Endothelial cell of umbilical vein (primary cell): ENCODE data around the gene GTPBP4. TPM values are rescaled to one million over a fixed set of nuclear protein-coding genes. Genes with fewer than 3 reads are reported as not detected.

Experiments used
- BruUV-seq: library from RNA; stranded (reverse); fragments of 400-500 nt; replicated peaks from 2 replicates; lab custom pipeline; 2021; lab: Mats Ljungman, UMichigan
- CTCF ChIA-PET: fragments of 300-600, 350-600 bp; sonication (Branson Sonifier 250); formaldehyde crosslinking; loops from one replicate; lab custom pipeline; 2021; ENCODE audit warnings: antibody characterized with exemption, inconsistent platforms; lab: Charles Lee
- POLR2A ChIA-PET: fragments of 300-600, 350-600 bp; sonication (Branson Sonifier 250); formaldehyde crosslinking; loops from one replicate; lab custom pipeline; 2021; ENCODE audit warnings: antibody characterized with exemption, inconsistent platforms; lab: Charles Lee
- DNase-seq: peaks from one replicate; pipeline ENCODE4 v3.0.0-alpha.2; 2011; ENCODE audit warnings: low read depth, low spot score
- FAIRE-seq: peaks from 2 replicates; lab custom pipeline; 2011; peaks lifted over from hg19 to GRCh38; lab: Jason Lieb, UNC
- H2AFZ ChIP-seq: 2 replicates; pipeline ENCODE4 v1.6.0; 2012; ENCODE audit warnings: low read depth, low read length, control low read depth, inconsistent platforms
- H3K27ac ChIP-seq: 2 replicates; pipeline ENCODE4 v1.5.1; 2011; ENCODE audit warnings: low read depth, mild to moderate bottlenecking, control low read depth, low read length, moderate library complexity; ENCODE audit not compliant: insufficient read depth
- H3K27me3 ChIP-seq, 2 experiments: 2 replicates each; pipeline versions ENCODE4 v1.6.0 to v1.6.1; 2011; ENCODE audit warnings: low read length in 2 of 2, mixed read lengths in 1 of 2; ENCODE audit not compliant: control insufficient read depth in 2 of 2, insufficient read depth in 2 of 2
- H3K36me3 ChIP-seq, 2 experiments: 2 replicates in 1 of 2; 3 replicates in 1 of 2; pipeline ENCODE4 v1.5.1; 2011; ENCODE audit warnings: low read length in 2 of 2, mild to moderate bottlenecking in 1 of 2, moderate library complexity in 1 of 2; ENCODE audit not compliant: control insufficient read depth in 2 of 2, insufficient read depth in 2 of 2; ENCODE audit errors: extremely low read depth in 1 of 2
- H3K4me1 ChIP-seq: 3 replicates; pipeline ENCODE4 v1.5.1; 2011; ENCODE audit warnings: mild to moderate bottlenecking, low read length; ENCODE audit not compliant: control insufficient read depth, insufficient read depth; ENCODE audit errors: extremely low read depth
- H3K4me2 ChIP-seq: 2 replicates; pipeline ENCODE4 v1.6.1; 2011; ENCODE audit warnings: low read length, control low read depth, mixed read lengths; ENCODE audit not compliant: insufficient read depth
- H3K4me3 ChIP-seq, 3 experiments: fragments of 200-600 bp in 1 of 3; sonication (generic), shearing (Covaris generic) in 1 of 3; replicated peaks in 1 of 3; 2 replicates each; pipeline ENCODE4 v1.5.1; 2011 to 2016; ENCODE audit warnings: control low read depth in 3 of 3, low read length in 3 of 3, mild to moderate bottlenecking in 2 of 3, inconsistent platforms in 1 of 3, low read depth in 1 of 3, moderate library complexity in 1 of 3; ENCODE audit not compliant: insufficient read depth in 1 of 3
- H3K79me2 ChIP-seq: 2 replicates; pipeline ENCODE4 v1.6.0; 2012; ENCODE audit warnings: low read length, inconsistent platforms; ENCODE audit not compliant: control insufficient read depth, insufficient read depth
- H3K9ac ChIP-seq: replicated peaks from 2 replicates; pipeline ENCODE3; 2011; ENCODE audit warnings: low read length, control low read depth; ENCODE audit not compliant: insufficient read depth; ENCODE audit errors: extremely low read depth
- H3K9me1 ChIP-seq: replicated peaks from 3 replicates; pipeline ENCODE4 v1.6.0; 2011; ENCODE audit warnings: mild to moderate bottlenecking, low read length; ENCODE audit not compliant: control insufficient read depth, insufficient read depth; ENCODE audit errors: extremely low read depth
- H3K9me3 ChIP-seq: replicated peaks from 2 replicates; pipeline ENCODE4 v1.5.1; 2012; ENCODE audit warnings: low read length, inconsistent platforms; ENCODE audit not compliant: control insufficient read depth, insufficient read depth
- H4K20me1 ChIP-seq: replicated peaks from 2 replicates; pipeline ENCODE3; 2011; ENCODE audit warnings: mild to moderate bottlenecking, low read length; ENCODE audit not compliant: control insufficient read depth, insufficient read depth; ENCODE audit errors: extremely low read depth
- CTCF ChIP-seq, 2 donors: IDR thresholded peaks; 1 replicate in 1 of 2; 2 replicates in 1 of 2; pipeline ENCODE4 v1.5.1; 2011; ENCODE audit warnings: low read length in 2 of 2, mild to moderate bottlenecking in 2 of 2, moderate library complexity in 2 of 2, control low read depth in 1 of 2, inconsistent platforms in 1 of 2, low read depth in 1 of 2; ENCODE audit not compliant: insufficient read depth in 1 of 2; ENCODE audit errors: extremely low read depth in 1 of 2
- EZH2 ChIP-seq: IDR thresholded peaks from 2 replicates; pipeline ENCODE4 v1.6.1; 2012; ENCODE audit warnings: borderline replicate concordance, low read depth, mild to moderate bottlenecking, moderate library complexity, low read length, inconsistent platforms; ENCODE audit not compliant: severe bottlenecking
- FOS ChIP-seq: IDR thresholded peaks from 2 replicates; pipeline ENCODE4 v1.6.1; 2011; ENCODE audit warnings: mild to moderate bottlenecking, low read length, moderate library complexity, borderline replicate concordance; ENCODE audit not compliant: insufficient read depth
- GATA2 ChIP-seq: IDR thresholded peaks from 2 replicates; pipeline ENCODE4 v1.7.0; 2011; ENCODE audit warnings: low read depth, mild to moderate bottlenecking, moderate library complexity, mixed read lengths, low read length; ENCODE audit not compliant: insufficient read length, insufficient read depth
- JUN ChIP-seq: IDR thresholded peaks from 2 replicates; pipeline ENCODE4 v1.6.1; 2011; ENCODE audit warnings: borderline replicate concordance, low read depth; ENCODE audit not compliant: insufficient read length, insufficient read depth
- MYC ChIP-seq: IDR thresholded peaks from one replicate; pipeline ENCODE4 v1.6.1; 2011; ENCODE audit warnings: mild to moderate bottlenecking, low read depth, low read length
- POLR2A ChIP-seq: IDR thresholded peaks from 2 replicates; pipeline ENCODE4 v1.6.1; 2012; ENCODE audit warnings: low read depth, mild to moderate bottlenecking, control low read depth, low read length
- POLR2AphosphoS5 ChIP-seq: IDR thresholded peaks from 2 replicates; pipeline ENCODE4 v1.6.1; 2012; ENCODE audit warnings: low read depth, mild to moderate bottlenecking, control low read depth, low read length, moderate library complexity; ENCODE audit not compliant: insufficient read depth
- dilution Hi-C: fragments of 300-500 bp; cut with MboI; formaldehyde crosslinking; loops from one replicate; pipeline ENCODE4 v1.15.0; 2019; ENCODE audit warnings: low sequenced_read_pairs; ENCODE audit not compliant: extremely low pct_ligation_motif_present
- intact Hi-C: fragments of 100-400 bp; cut with micrococcal nuclease; formaldehyde crosslinking; loops from one replicate; pipeline ENCODE4 v1.10.0; 2022
- polyA plus RNA-seq, 4 experiments: library from polyadenylated mRNA; depleted of rRNA in 3 of 4; stranded (reverse) in 3 of 4; unstranded in 1 of 4; fragments of >200 nt; gene quantifications; 2 replicates each; pipeline versions ENCODE4 v1.2.1 to v1.2.3, GENCODE V29; 2011 to 2012; ENCODE audit warnings: missing spikeins in 1 of 4
- total RNA-seq: library from RNA; stranded (reverse); gene quantifications from 2 replicates; pipeline ENCODE4 v1.2.3, GENCODE V29; 2021

Gene GTPBP4
- total and polyA plus RNA-seq, 2 donors (not counting 3 experiments of a cell fraction or from before 2014, with no cell fraction given): 12.4 to 69.3 TPM

- no peaks in the 10 kb centered on the region for H3K9me1 ChIP-seq
- H3K4me1 ChIP-seq: no peaks in the 10 kb centered on the region
- intact Hi-C loops: no loop called here
- DNase-seq (no peak), FAIRE-seq (no peak)
- dilution Hi-C loops: no loop called here
- no peaks in the 10 kb centered on the region for H4K20me1 ChIP-seq
- H3K9ac ChIP-seq: no peak overlapping the region
- no peak overlapping the region for H3K4me3 ChIP-seq
- H3K36me3 ChIP-seq: no peaks in the 10 kb centered on the region
- no peak overlapping the region for H3K27ac ChIP-seq
- ChIA-PET CTCF (no interaction called here), POLR2A (interaction anchor here (0.6 kb wide), 1 partner anchor 28 kb away, joined by 6 read pairs; no protein-coding TSS in a partner anchor)
- no peak overlapping the region for H2AFZ ChIP-seq
- H3K9me3 ChIP-seq: no peaks in the 10 kb centered on the region
- BruUV-seq: no TSS peak
- no peak overlapping the region for H3K4me2 ChIP-seq
- H3K27me3 ChIP-seq: peaks cover 0 to 6% of the 10 kb centered on the region in 2 experiments
- no peaks in the 10 kb centered on the region for H3K79me2 ChIP-seq
- TF ChIP-seq EZH2 (no peak), FOS (no peak)
These were observed 30.1 kb upstream of the GTPBP4 start for GRCh38 chr10:958106-958505.

GRCh38 chr10:958856-959255 is 29.4 kb upstream of the GTPBP4 start:
- dilution Hi-C loops (no loop called here), intact Hi-C loops (no loop called here)
- no peaks in the 10 kb centered on the region for H3K9me3 ChIP-seq
- FAIRE-seq: no peak
- ChIA-PET CTCF (no interaction called here), POLR2A (no interaction called here)
- peaks cover 0 to 6% of the 10 kb centered on the region in 2 experiments for H3K27me3 ChIP-seq
- no peaks in the 10 kb centered on the region for H3K36me3 ChIP-seq
- H3K79me2 ChIP-seq: no peaks in the 10 kb centered on the region
- H2AFZ ChIP-seq: no peak overlapping the region
- no peaks in the 10 kb centered on the region for H3K4me1 ChIP-seq
- H3K9me1 ChIP-seq: no peaks in the 10 kb centered on the region
- H4K20me1 ChIP-seq: no peaks in the 10 kb centered on the region
- no peak overlapping the region for H3K9ac ChIP-seq
- H3K4me3 ChIP-seq: no peak overlapping the region
- no peak for DNase-seq
- TF ChIP-seq JUN: no peak
- no peak for TF ChIP-seq POLR2AphosphoS5
- no peak for TF ChIP-seq FOS
- no peak for TF ChIP-seq POLR2A
- no peak for TF ChIP-seq MYC
- TF ChIP-seq GATA2: no peak
- no peak for TF ChIP-seq CTCF (IDR thresholded peaks at IDR 0.05; ENCODE audit: extremely low read depth in 1 of 2, insufficient read depth in 1 of 2, low read depth in 1 of 2, low read length in 2 of 2)
- H3K4me2 ChIP-seq: no peak overlapping the region
- H3K27ac ChIP-seq: no peak overlapping the region
- no TSS peak for BruUV-seq
